Ovary (tissue), 3 donors: ENCODE data around the gene SMCO3.

Source experiments
- EP300 ChIP-seq: sonication (generic); formaldehyde crosslinking; IDR thresholded peaks from one replicate; pipeline ENCODE4 v1.6.1; 2017; ENCODE audit warnings: antibody characterized with exemption
- POLR2A ChIP-seq: fragments of 450-650 bp; IDR thresholded peaks from one replicate; pipeline ENCODE4 v1.6.1; 2017; ENCODE audit warnings: antibody characterized with exemption, mild to moderate bottlenecking, moderate library complexity
- TF ChIP-seq, protein P1 (sequence below), 3 donors: fragments of 450-650 bp in 2 of 3; fragments of 200-600 bp in 1 of 3; IDR thresholded peaks; one replicate each; pipeline versions ENCODE4 v1.5.1 to v1.8.0; 2016 to 2022; ENCODE audit warnings: antibody characterized with exemption in 3 of 3, mild to moderate bottlenecking in 1 of 3
- donor health status: DM: no; HTN: no; CAD: no.

DNA sequence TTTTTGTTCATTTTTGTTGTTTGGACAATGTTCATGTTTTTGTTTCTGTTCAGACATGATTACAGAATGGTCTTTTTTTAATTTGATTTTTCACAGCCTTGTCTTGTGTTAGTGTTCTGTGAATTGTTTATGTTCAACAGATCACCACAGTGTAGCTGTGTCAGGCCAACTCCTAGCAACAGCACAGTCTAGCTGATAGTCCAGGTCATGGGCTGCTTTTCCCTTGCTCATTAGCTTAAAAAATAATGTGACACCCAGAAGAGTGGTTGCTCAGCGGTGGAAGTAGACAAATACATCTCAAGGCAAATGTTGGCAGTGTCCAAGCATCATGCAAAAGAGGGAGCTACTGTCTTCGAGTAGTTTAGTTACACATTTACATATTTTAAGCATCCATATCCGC lies 33.1 kb downstream of the SMCO3 start:
- TF ChIP-seq, protein P1, sequence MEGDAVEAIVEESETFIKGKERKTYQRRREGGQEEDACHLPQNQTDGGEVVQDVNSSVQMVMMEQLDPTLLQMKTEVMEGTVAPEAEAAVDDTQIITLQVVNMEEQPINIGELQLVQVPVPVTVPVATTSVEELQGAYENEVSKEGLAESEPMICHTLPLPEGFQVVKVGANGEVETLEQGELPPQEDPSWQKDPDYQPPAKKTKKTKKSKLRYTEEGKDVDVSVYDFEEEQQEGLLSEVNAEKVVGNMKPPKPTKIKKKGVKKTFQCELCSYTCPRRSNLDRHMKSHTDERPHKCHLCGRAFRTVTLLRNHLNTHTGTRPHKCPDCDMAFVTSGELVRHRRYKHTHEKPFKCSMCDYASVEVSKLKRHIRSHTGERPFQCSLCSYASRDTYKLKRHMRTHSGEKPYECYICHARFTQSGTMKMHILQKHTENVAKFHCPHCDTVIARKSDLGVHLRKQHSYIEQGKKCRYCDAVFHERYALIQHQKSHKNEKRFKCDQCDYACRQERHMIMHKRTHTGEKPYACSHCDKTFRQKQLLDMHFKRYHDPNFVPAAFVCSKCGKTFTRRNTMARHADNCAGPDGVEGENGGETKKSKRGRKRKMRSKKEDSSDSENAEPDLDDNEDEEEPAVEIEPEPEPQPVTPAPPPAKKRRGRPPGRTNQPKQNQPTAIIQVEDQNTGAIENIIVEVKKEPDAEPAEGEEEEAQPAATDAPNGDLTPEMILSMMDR (IDR thresholded peaks at IDR 0.05), result no peak
- no peak for TF ChIP-seq EP300
- no peak for TF ChIP-seq POLR2A
